Measurements from ENCODE around the gene TSPAN17.
A peak's percentile ranks its signal among the peaks of the same experiment; 100 is the strongest.

The TSPAN17 gene

GRCh38 chr5:176642675-176643490, 4.4 kb upstream of the TSPAN17 start:
- no peak for DNase-seq (ENCODE audit: low spot score)

- DNase-seq (ENCODE audit: low spot score): no peak
Measured at GRCh38 chr5:176643491-176644219, 3.6 kb upstream of the TSPAN17 start.

GRCh38 chr5:176644294-176644693, 3.0 kb upstream of the TSPAN17 start:
- no peak for DNase-seq (ENCODE audit: low spot score)

- no peak for DNase-seq (ENCODE audit: low spot score)
Measured at GRCh38 chr5:176644878-176645670, 2.2 kb upstream of the TSPAN17 start.

GRCh38 chr5:176646049-176646706, 1.1 kb upstream of the TSPAN17 start:
- DNase-seq (ENCODE audit: low spot score): no peak

- no peak for DNase-seq (ENCODE audit: low spot score)
Measured at GRCh38 chr5:176646707-176647029, 616 bp upstream of the TSPAN17 start.

- DNase-seq (ENCODE audit: low spot score): no peak
Measured at GRCh38 chr5:176647843-176648473, 674 bp downstream of the TSPAN17 start.

- peak; percentile 49 for DNase-seq (ENCODE audit: low spot score)
Measured at GRCh38 chr5:176648474-176649194, 1.4 kb downstream of the TSPAN17 start.

GRCh38 chr5:176650354-176650884, 3.1 kb downstream of the TSPAN17 start:
- no peak for DNase-seq (ENCODE audit: low spot score)

GRCh38 chr5:176651472-176651980, 4.2 kb downstream of the TSPAN17 start:
- DNase-seq (ENCODE audit: low spot score): no peak

- DNase-seq (ENCODE audit: low spot score): no peak
Measured at GRCh38 chr5:176652136-176652535, 4.9 kb downstream of the TSPAN17 start.

GRCh38 chr5:176653401-176654385, 6.4 kb downstream of the TSPAN17 start:
- peak; percentile 82 for DNase-seq (ENCODE audit: low spot score)

GRCh38 chr5:176654856-176655255, 7.6 kb downstream of the TSPAN17 start:
- no peak for DNase-seq (ENCODE audit: low spot score)

GRCh38 chr5:176656467-176656990, 9.2 kb downstream of the TSPAN17 start:
- no peak for DNase-seq (ENCODE audit: low spot score)

- peak; percentile 67 for DNase-seq (ENCODE audit: low spot score)
Measured at GRCh38 chr5:176658007-176658599, 10.8 kb downstream of the TSPAN17 start.

GRCh38 chr5:176658817-176659511, 11.7 kb downstream of the TSPAN17 start:
- DNase-seq (ENCODE audit: low spot score): peak; percentile 36

GRCh38 chr5:176659512-176659839, 12.2 kb downstream of the TSPAN17 start:
- no peak for DNase-seq (ENCODE audit: low spot score)

- DNase-seq (ENCODE audit: low spot score): no peak
Measured at GRCh38 chr5:176659860-176660461, 12.7 kb downstream of the TSPAN17 start.

Data from CD4-positive, alpha-beta T cell treated with Interleukin-2 at 100 ng/mL for 4 hours (primary cell).